HEK293 (cell line): Measurements from ENCODE around the gene XAGE2.

ENCODE experiments used
- CTCF ChIP-seq: fragments of 450-650 bp; formaldehyde crosslinking; IDR thresholded peaks from 2 replicates; pipeline ENCODE4 v1.5.1; 2016; ENCODE audit warnings: missing biosample characterization, missing genetic modification characterization
- MYNN ChIP-seq: fragments of 450-650 bp; formaldehyde crosslinking; IDR thresholded peaks from 2 replicates; pipeline ENCODE4 v1.5.1; 2016; ENCODE audit warnings: missing biosample characterization, missing genetic modification characterization, borderline replicate concordance
- REST ChIP-seq: fragments of 450-650 bp; formaldehyde crosslinking; IDR thresholded peaks from 2 replicates; pipeline ENCODE4 v1.5.1; 2016; ENCODE audit warnings: missing biosample characterization, missing genetic modification characterization
- SETDB1 ChIP-seq: IDR thresholded peaks from one replicate; pipeline ENCODE4 v1.6.1; 2017; ENCODE audit warnings: mild to moderate bottlenecking, low read length, moderate library complexity, mixed read lengths; ENCODE audit not compliant: insufficient read length
- ZBTB11 ChIP-seq: fragments of 450-650 bp; formaldehyde crosslinking; conservative IDR thresholded peaks from 2 replicates; pipeline ENCODE4 v1.5.1; 2016; ENCODE audit warnings: low read depth, missing biosample characterization, missing genetic modification characterization
- ZNF138 ChIP-seq: fragments of 450-650 bp; formaldehyde crosslinking; IDR thresholded peaks from 2 replicates; pipeline ENCODE4 v1.5.1; 2016; ENCODE audit warnings: missing biosample characterization, missing genetic modification characterization, borderline replicate concordance
- ZNF239 ChIP-seq: fragments of 450-650 bp; formaldehyde crosslinking; IDR thresholded peaks from 2 replicates; pipeline ENCODE4 v1.5.1; 2016; ENCODE audit warnings: missing biosample characterization, missing genetic modification characterization
- ZNF274 ChIP-seq, 2 experiments: fragments of 200-500 bp in 1 of 2; fragments of 450-650 bp in 1 of 2; sonication (Bioruptor generic) in 1 of 2; formaldehyde crosslinking in 1 of 2; IDR thresholded peaks; 2 replicates each; pipeline versions ENCODE4 v1.5.1 to v1.6.1; 2014 to 2016; ENCODE audit warnings: borderline replicate concordance in 1 of 2, inconsistent platforms in 1 of 2, low read length in 1 of 2, missing biosample characterization in 1 of 2, missing genetic modification characterization in 1 of 2
- ZNF639 ChIP-seq: fragments of 450-650 bp; formaldehyde crosslinking; IDR thresholded peaks from 2 replicates; pipeline ENCODE4 v1.5.1; 2016; ENCODE audit warnings: missing biosample characterization, missing genetic modification characterization
- ZSCAN5A ChIP-seq: fragments of 450-650 bp; formaldehyde crosslinking; IDR thresholded peaks from 2 replicates; pipeline ENCODE4 v1.5.1; 2016; ENCODE audit warnings: missing biosample characterization, missing genetic modification characterization

GRCh38 chrX:52378870-52379269 lies 10.0 kb downstream of the XAGE2 start:
- no peak for TF ChIP-seq ZSCAN5A (tag by site-specific recombination)
- no peak for TF ChIP-seq ZNF274 (IDR thresholded peaks at IDR 0.05; ENCODE audit: low read length)
- TF ChIP-seq ZNF274 (tag by site-specific recombination; IDR thresholded peaks at IDR 0.05; ENCODE audit: borderline replicate concordance), result no peak
- no peak for TF ChIP-seq ZBTB11 (tag by site-specific recombination)
- no peak for TF ChIP-seq SETDB1
- TF ChIP-seq ZNF639 (tag by site-specific recombination), result no peak
- no peak for TF ChIP-seq MYNN (tag by site-specific recombination)
- no peak for TF ChIP-seq CTCF
- no peak for TF ChIP-seq ZNF239 (tag by site-specific recombination)
- no peak for TF ChIP-seq ZNF138 (tag by site-specific recombination)
- TF ChIP-seq REST (tag by site-specific recombination), result no peak
